NCI-H510A (cell line): ENCODE results near the gene PRR20E.
"Not testable (repeated sequence)": the region's sequence is repeated elsewhere in the genome, so short reads cannot be mapped to it uniquely, and the experiment has no call there.

Experiments
- DNase-seq: peaks from one replicate; lab custom pipeline; 2025; lab: John Stamatoyannopoulos, UW

PRR20E gene

GRCh38 chr13:57166897-57167296 lies at the start of gene PRR20E:
PRR20E (plus strand) TSS chr13:57167197; CDS start chr13:57167584, 387 bp downstream.
- not testable (repeated sequence) for DNase-seq

- DNase-seq, result no peak
Observed at GRCh38 chr13:57123681-57124080, 43.3 kb upstream of the PRR20E start.

- no peak for DNase-seq
Observed at GRCh38 chr13:57128909-57129308, 38.1 kb upstream of the PRR20E start.

- no peak for DNase-seq
Observed at GRCh38 chr13:57136093-57136492, 30.9 kb upstream of the PRR20E start.

- DNase-seq, result no peak
Observed at GRCh38 chr13:57137585-57137984, 29.4 kb upstream of the PRR20E start.

GRCh38 chr13:57138988-57139387 lies 28.0 kb upstream of the PRR20E start:
- no peak for DNase-seq

GRCh38 chr13:57139781-57140180 lies 27.2 kb upstream of the PRR20E start:
- DNase-seq, result not testable (repeated sequence)

GRCh38 chr13:57140235-57140968 lies 26.6 kb upstream of the PRR20E start, which contains the start of gene PRR20A:
PRR20A (plus strand) TSS chr13:57140918; CDS start chr13:57141305, 387 bp downstream.
- DNase-seq, result not testable (repeated sequence)

- DNase-seq, result not testable (repeated sequence)
Observed at GRCh38 chr13:57147188-57147587, 19.8 kb upstream of the PRR20E start, which contains the start of gene PRR20B. PRR20B (plus strand) TSS chr13:57147488; CDS start chr13:57147875, 387 bp downstream.

GRCh38 chr13:57148106-57148505 lies 18.9 kb upstream of the PRR20E start:
- not testable (repeated sequence) for DNase-seq

GRCh38 chr13:57153761-57154160 lies 13.2 kb upstream of the PRR20E start, which contains the start of gene PRR20C:
PRR20C (plus strand) TSS chr13:57154061; CDS start chr13:57154448, 387 bp downstream.
- not testable (repeated sequence) for DNase-seq

- DNase-seq, result not testable (repeated sequence)
Observed at GRCh38 chr13:57160332-57160731, 6.7 kb upstream of the PRR20E start, which contains the start of gene PRR20D. PRR20D (plus strand) TSS chr13:57160632; CDS start chr13:57161019, 387 bp downstream.

- no peak for DNase-seq
Observed at GRCh38 chr13:57191667-57192066, 24.7 kb downstream of the PRR20E start.

GRCh38 chr13:57212989-57213388 lies 46.0 kb downstream of the PRR20E start:
- DNase-seq, result no peak
